Gastrocnemius medialis (tissue), 4 donors: ENCODE data around the gene MYL11.

Source experiments
- CTCF ChIP-seq, 5 experiments: fragments of 450-650 bp in 3 of 5; fragments of 200-600 bp in 2 of 5; sonication (generic) in 2 of 5; IDR thresholded peaks in 4 of 5; conservative IDR thresholded peaks in 1 of 5; 1 replicate in 4 of 5; 2 replicates in 1 of 5; pipeline ENCODE4 v1.5.1; 2016 to 2019; ENCODE audit warnings: antibody characterized with exemption in 5 of 5, mild to moderate bottlenecking in 3 of 5, moderate library complexity in 3 of 5
- POLR2A ChIP-seq, 2 donors: fragments of 450-650 bp; IDR thresholded peaks; one replicate each; pipeline ENCODE4 v1.6.1; 2017; ENCODE audit warnings: antibody characterized with exemption in 2 of 2, mild to moderate bottlenecking in 2 of 2, moderate library complexity in 2 of 2

GRCh38 chr16:30348929-30349328 is 25.7 kb upstream of the MYL11 start:
- TF ChIP-seq CTCF (IDR thresholded peaks at IDR 0.05 in 4 of 5, conservative IDR thresholded peaks at IDR 0.05 in 1 of 5) (no peak), POLR2A (IDR thresholded peaks at IDR 0.05) (no peak)
